ENCODE measurements around the gene RXRA. TPM values are rescaled to one million over a fixed set of nuclear protein-coding genes. Genes with fewer than 3 reads are reported as not detected.
A peak's percentile ranks its signal among the peaks of the same experiment; 100 is the strongest.

The RXRA gene
- total and polyA plus RNA-seq, 12 donors: 5.5 to 114 (median 71.3) TPM

DNA sequence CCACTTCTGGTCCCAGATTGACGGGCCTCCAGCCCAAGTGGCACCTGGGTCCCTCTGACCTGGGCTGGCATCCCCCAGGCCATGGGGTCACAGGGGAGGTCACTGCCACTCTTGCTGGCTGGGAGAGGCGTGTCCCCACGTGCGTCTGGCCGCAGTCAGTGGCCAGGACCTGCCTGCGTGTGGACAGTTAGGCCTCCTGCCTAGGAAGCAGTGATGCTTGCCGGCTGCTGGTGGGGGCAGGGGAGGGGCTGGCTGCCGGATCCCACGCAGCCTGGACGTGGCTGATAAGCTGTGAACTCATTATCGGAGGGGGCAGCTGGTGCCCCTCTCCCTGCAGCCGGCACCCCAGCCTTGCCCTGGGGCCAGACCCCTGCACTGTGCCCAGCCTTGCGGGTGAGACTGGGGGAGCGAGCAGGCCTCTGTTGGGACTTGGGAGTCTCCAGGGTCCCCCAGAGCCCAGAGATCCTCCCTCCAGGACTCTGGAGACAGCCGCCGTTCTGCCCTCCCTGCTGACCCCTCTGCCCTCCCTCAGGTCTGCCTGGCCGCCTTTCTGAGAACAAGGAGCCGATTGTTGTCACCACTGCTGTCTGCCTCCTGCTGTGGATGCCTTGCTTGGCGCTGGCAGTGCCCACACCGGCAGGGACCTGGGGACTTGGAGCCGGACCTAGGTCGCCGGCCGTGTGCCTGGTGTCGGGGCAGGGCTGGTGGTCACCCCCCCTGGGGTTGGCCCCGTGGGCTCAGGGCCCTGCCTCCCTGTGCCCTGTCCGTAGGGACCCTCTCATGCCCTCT lies 12.3 kb downstream of the RXRA start:
- no peak for TF ChIP-seq POLR2A (IDR thresholded peaks at IDR 0.05)
- TF ChIP-seq, protein P1, sequence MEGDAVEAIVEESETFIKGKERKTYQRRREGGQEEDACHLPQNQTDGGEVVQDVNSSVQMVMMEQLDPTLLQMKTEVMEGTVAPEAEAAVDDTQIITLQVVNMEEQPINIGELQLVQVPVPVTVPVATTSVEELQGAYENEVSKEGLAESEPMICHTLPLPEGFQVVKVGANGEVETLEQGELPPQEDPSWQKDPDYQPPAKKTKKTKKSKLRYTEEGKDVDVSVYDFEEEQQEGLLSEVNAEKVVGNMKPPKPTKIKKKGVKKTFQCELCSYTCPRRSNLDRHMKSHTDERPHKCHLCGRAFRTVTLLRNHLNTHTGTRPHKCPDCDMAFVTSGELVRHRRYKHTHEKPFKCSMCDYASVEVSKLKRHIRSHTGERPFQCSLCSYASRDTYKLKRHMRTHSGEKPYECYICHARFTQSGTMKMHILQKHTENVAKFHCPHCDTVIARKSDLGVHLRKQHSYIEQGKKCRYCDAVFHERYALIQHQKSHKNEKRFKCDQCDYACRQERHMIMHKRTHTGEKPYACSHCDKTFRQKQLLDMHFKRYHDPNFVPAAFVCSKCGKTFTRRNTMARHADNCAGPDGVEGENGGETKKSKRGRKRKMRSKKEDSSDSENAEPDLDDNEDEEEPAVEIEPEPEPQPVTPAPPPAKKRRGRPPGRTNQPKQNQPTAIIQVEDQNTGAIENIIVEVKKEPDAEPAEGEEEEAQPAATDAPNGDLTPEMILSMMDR (IDR thresholded peaks at IDR 0.05): no peak
- WGBS, 4 donors: 17 to 45% (median 33%) methylated on average over 5 to 27 of the region's 27 CpGs
- Histone ChIP-seq H3K4me1 (replicated peaks in 1 of 2) (peaks cover 92 to 98% of the 10 kb centered on the region in 2 donors), H3K36me3 (replicated peaks in 1 of 2) (no peaks in the 10 kb centered on the region), H3K4me3 (peak overlapping the region in 1 of 4 donors; percentile 8), H3K27me3 (no peaks in the 10 kb centered on the region), H3K27ac (peak overlapping the region in 4 of 5 donors; percentile 15 to 85 (median 60)), H3K9me3 (replicated peaks in 1 of 3) (no peaks in the 10 kb centered on the region)
- peak in 2 of 7 donors; percentile 35 to 45 for DNase-seq
- intact Hi-C loops (cut with DNase I): no loop called here

DNA sequence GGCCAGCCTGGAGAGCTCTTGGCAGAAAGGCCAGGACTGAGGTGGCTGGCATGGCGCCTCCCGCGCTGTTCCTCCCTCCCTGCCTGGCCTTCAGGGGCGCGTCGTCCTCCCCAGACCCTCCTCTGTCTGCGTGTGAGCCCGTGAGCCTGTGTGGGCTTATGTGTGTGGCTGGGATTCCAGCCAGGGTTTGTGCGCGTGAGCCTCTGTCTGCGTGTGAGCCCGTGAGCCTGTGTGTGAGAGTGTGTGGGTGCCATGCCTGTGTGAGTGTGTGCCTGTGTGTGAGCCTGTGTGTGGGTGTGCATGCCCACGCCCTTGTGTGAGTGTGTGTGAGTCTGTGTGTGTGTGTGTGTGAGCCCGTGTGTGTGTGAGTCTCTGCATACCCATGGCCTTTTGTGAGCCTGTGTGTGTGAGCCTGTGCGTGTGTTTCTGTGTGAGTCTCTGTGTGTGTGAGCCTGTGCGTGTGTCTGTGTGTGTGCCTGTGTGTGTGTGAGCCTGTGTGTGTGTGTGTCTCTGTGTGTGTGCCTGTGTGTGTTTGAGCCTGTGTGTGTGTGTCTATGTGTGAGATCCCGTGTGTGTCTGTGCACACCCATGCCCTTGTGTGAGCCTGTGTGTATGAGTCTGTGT lies 13.0 kb downstream of the RXRA start:
- H3K27me3 ChIP-seq: no peaks in the 10 kb centered on the region
- peak overlapping the region in 1 of 4 donors; percentile 8 for H3K4me3 ChIP-seq
- TF ChIP-seq, protein P1 (IDR thresholded peaks at IDR 0.05): no peak
- no peak for TF ChIP-seq POLR2A (IDR thresholded peaks at IDR 0.05)
- H3K36me3 ChIP-seq (replicated peaks in 1 of 2): no peaks in the 10 kb centered on the region
- peak overlapping the region in 4 of 5 donors; percentile 15 to 85 (median 60) for H3K27ac ChIP-seq
- H3K9me3 ChIP-seq (replicated peaks in 1 of 3): no peaks in the 10 kb centered on the region
- WGBS, 4 donors: 27 to 47% (median 34%) methylated on average over 3 to 17 of the region's 17 CpGs
- peaks cover 91 to 98% of the 10 kb centered on the region in 2 donors for H3K4me1 ChIP-seq (replicated peaks in 1 of 2)
- intact Hi-C loops (cut with DNase I): no loop called here
- DNase-seq: peak in 2 of 7 donors; percentile 58 to 68

DNA sequence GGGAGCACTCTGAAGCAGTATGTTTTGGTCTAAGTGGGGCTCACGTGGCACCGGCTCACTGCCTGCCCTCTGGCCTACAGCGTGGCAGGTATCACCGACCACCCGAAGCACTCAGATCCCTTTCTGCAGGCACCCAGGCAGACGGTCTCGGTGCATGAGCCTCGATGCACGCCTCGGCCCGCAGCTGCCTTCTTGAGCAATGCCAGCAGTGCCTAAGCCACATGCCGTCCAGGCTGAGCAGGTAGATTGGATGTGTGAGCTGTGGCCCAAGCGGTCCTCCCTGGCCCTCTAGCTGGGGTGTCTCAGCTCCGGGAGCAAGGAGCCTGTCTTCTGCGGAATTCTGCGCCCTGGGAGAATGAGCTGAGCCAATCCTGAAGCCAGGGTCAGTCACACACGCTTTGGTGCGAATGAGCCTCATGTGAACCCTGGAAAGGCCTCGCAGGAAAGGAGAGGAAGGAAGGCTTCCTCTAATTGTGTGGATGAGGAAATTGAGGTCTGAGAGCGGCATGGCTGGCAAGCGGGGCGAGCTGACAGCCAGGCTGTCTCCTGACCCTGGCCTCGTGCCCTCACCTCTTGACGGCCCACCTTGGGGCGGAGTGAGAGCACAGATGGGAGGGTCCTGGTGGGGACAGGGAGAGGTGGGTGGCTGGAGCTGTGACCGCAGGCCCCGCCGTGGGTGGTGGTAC lies 14.4 kb downstream of the RXRA start:
- peak overlapping the region; percentile 22 to 85 (median 49) for H3K27ac ChIP-seq
- TF ChIP-seq, protein P1 (IDR thresholded peaks at IDR 0.05): no peak
- TF ChIP-seq POLR2A (IDR thresholded peaks at IDR 0.05): no peak
- H3K9me3 ChIP-seq (replicated peaks in 1 of 3): no peaks in the 10 kb centered on the region
- 42 to 71% (median 62%) methylated on average over 19 to 28 of the region's 28 CpGs for WGBS, 4 donors
- DNase-seq: peak in 5 of 7 donors; percentile 54 to 79 (median 65)
- no peaks in the 10 kb centered on the region for H3K27me3 ChIP-seq
- intact Hi-C loops (cut with DNase I): no loop called here
- H3K4me1 ChIP-seq (replicated peaks in 1 of 2): peaks cover 97 to 98% of the 10 kb centered on the region in 2 donors
- no peak overlapping the region for H3K4me3 ChIP-seq
- no peaks in the 10 kb centered on the region for H3K36me3 ChIP-seq (replicated peaks in 1 of 2)

DNA sequence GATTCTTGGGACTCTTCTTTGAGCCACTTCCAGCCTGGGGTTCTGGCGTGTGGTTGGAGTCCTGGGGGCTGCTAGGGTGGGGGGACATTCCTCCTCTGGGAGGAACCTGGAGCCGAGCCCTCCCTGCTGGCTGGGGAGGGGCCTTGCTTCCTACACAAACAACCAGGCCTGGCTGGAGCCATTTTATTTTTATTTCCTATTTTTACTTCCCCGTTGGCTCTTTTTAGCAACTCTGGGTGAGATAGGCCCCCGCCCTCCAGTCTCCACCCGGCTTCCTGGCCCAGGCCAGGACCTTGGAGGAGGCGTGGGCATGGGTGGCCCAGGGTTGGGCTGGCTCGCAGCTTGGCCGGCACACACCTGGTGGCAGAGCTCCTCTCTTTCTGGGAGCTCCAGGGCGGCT lies 15.1 kb downstream of the RXRA start:
- Histone ChIP-seq H3K4me1 (replicated peaks in 1 of 2) (peaks cover 97 to 98% of the 10 kb centered on the region in 2 donors), H3K27me3 (no peaks in the 10 kb centered on the region), H3K27ac (peak overlapping the region; percentile 22 to 85 (median 49)), H3K36me3 (replicated peaks in 1 of 2) (no peaks in the 10 kb centered on the region), H3K4me3 (peak overlapping the region in 1 of 4 donors; percentile 32), H3K9me3 (replicated peaks in 1 of 3) (no peaks in the 10 kb centered on the region)
- WGBS, 4 donors: 17 to 42% (median 31%) methylated on average over 7 to 9 of the region's 9 CpGs
- DNase-seq: peak in 5 of 7 donors; percentile 54 to 70 (median 60)
- intact Hi-C loops (cut with DNase I): no loop called here
- no peak for TF ChIP-seq POLR2A (IDR thresholded peaks at IDR 0.05)
- TF ChIP-seq, protein P1 (IDR thresholded peaks at IDR 0.05): no peak

Data from adrenal gland (tissue), 12 donors.